UCSD-AML1 (cell line): ENCODE measurements around the gene CEACAM3.
A peak's percentile ranks its signal among the peaks of the same experiment; 100 is the strongest.

Source experiments
- DNase-seq: peaks from one replicate; lab custom pipeline; 2025; ENCODE audit not compliant: unreplicated experiment; lab: John Stamatoyannopoulos, UW

Gene CEACAM3

GRCh38 chr19:41844601-41845000, 48.2 kb downstream of the CEACAM3 start, which contains the start of gene LYPD4:
LYPD4 (minus strand) TSS chr19:41844683; CDS start chr19:41839285, 5,398 bp downstream.
- DNase-seq: no peak

GRCh38 chr19:41845001-41845050, 48.4 kb downstream of the CEACAM3 start, which contains the start of gene DMRTC2:
DMRTC2 (plus strand) TSS chr19:41845042; CDS start chr19:41847429, 2,387 bp downstream.
- DNase-seq: no peak

GRCh38 chr19:41845051-41845590, 48.7 kb downstream of the CEACAM3 start:
- no peak for DNase-seq

- no peak for DNase-seq
Observed at GRCh38 chr19:41847351-41848105, 51.1 kb downstream of the CEACAM3 start.

- no peak for DNase-seq
Observed at GRCh38 chr19:41848666-41849065, 52.3 kb downstream of the CEACAM3 start.

- DNase-seq: no peak
Observed at GRCh38 chr19:41849067-41849466, 52.7 kb downstream of the CEACAM3 start.

- DNase-seq: no peak
Observed at GRCh38 chr19:41850381-41850780, 54.0 kb downstream of the CEACAM3 start.

- DNase-seq: no peak
Observed at GRCh38 chr19:41851456-41851855, 55.1 kb downstream of the CEACAM3 start.

GRCh38 chr19:41853344-41853743, 57.0 kb downstream of the CEACAM3 start:
- DNase-seq: no peak

GRCh38 chr19:41853768-41854167, 57.4 kb downstream of the CEACAM3 start:
- DNase-seq: no peak

GRCh38 chr19:41859213-41859617, 62.8 kb downstream of the CEACAM3 start:
- no peak for DNase-seq

GRCh38 chr19:41859618-41860418, 63.4 kb downstream of the CEACAM3 start, which contains the start of gene RPS19:
RPS19 (plus strand) TSS chr19:41860255; CDS start chr19:41860775, 520 bp downstream.
- peak; percentile 99 for DNase-seq

GRCh38 chr19:41860419-41861115, 64.2 kb downstream of the CEACAM3 start:
- DNase-seq: no peak
